Erythroblast (primary cell): Measurements from ENCODE around the gene SNTA1.

Experiments
- GATA1 ChIP-seq: IDR thresholded peaks from 2 replicates; pipeline ENCODE4 v1.6.1; 2011; ENCODE audit warnings: low read depth, mild to moderate bottlenecking, control low read depth, low read length, moderate library complexity
- POLR2A ChIP-seq: IDR thresholded peaks from 2 replicates; pipeline ENCODE4 v1.6.1; 2011; ENCODE audit warnings: mild to moderate bottlenecking, low read length

GRCh38 chr20:33411711-33412483, 31.7 kb downstream of the SNTA1 start:
- TF ChIP-seq POLR2A (no peak), GATA1 (no peak)
